IPS-18c (cell line): ENCODE data around the gene CACNA2D4.

Experiments used
- H3K4me3 ChIP-seq: 2 replicates; pipeline ENCODE4 v1.7.0; 2013; ENCODE audit warnings: low read depth, mild to moderate bottlenecking, low read length, moderate library complexity; ENCODE audit not compliant: insufficient read depth
- H3K9me3 ChIP-seq: one replicate; pipeline ENCODE4 v1.6.1; 2013; ENCODE audit warnings: mild to moderate bottlenecking, low read length, moderate library complexity; ENCODE audit not compliant: control insufficient read depth, insufficient read depth

The CACNA2D4 gene

DNA sequence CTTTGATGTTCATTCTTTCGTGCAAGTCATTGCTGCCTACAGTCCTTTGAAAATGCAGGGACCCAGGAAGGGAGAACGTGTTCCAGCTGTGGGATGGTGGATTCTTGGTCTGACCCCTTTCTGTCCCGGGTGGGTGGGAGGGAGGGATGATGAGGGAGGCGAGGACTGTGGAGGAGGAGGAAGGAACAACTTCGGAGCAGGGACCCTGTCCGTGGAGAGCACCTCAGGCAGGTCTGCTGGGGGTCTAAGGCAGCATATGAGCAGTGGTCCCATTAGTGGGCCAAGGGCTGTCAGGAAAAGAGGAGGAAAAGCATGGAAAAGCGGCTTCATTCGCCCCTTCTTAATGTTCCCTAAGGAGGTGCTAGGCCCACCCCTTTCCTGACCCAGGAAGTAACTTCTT is 36.0 kb downstream of the CACNA2D4 start:
- H3K9me3 ChIP-seq = no peaks in the 10 kb centered on the region
- H3K4me3 ChIP-seq = no peak overlapping the region

DNA sequence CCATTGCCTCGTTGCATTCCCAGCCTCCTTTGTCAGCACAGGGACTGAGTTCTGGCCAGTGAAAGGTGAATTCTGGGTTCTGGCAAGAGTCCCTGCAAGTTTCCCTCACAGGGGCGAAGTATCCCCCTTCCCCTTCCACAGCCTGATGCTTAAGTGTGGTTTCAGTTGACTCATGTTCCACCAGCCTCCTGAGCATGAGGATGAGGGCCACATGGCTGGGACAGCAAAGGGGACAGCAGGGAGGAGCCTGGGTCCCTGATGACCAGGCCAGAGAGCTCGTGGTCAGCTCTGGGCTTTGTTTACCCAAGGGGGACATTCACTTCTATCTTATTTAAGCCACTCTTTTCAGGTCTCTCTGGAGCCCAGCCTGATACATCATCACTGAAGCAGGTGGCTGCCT is 36.5 kb downstream of the CACNA2D4 start:
- H3K4me3 ChIP-seq = no peak overlapping the region

DNA sequence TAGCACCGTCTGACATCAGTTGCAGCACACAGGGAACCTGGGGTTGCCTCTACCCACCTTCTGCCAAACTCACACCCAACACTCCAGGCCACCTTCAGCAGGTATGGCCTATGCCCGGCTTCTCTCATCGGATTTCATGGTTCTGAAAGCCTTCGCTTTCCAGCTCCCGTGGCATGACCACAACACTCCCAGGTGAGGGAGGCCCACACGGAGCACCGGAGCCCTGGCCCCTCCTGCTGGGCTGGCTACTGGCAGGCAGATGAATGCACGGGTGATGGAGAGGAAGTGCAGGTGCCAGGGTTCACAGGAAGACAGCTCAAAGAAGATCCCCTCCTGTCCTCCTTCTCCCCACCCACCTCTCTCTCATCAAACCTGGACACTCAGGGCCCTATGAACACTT is 37.2 kb downstream of the CACNA2D4 start:
- no peak overlapping the region for H3K4me3 ChIP-seq
- H3K9me3 ChIP-seq = no peaks in the 10 kb centered on the region

More for the DNA sequence above, 36.5 kb downstream of the CACNA2D4 start:
- no peaks in the 10 kb centered on the region for H3K9me3 ChIP-seq

DNA sequence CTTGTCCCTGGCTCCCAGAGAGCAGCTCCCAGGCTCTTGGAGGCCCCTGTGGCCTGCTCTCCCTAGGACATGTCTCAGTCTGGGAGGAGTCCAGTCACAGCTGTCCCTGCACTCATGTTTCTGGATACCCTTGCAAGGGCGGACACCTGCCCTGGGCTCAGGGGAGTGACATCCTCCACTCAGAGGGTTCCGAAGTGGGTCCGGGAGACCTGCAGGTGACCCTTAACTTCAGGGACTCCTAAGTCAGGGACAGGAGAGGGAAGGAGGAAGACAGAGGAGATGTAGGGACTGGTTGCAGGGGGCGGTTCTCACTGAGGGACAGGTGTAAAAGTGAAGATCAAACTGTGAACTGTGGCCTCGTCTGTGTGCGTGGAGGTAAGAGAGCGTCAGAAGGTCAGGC is 37.6 kb downstream of the CACNA2D4 start:
- Histone ChIP-seq H3K9me3 (no peaks in the 10 kb centered on the region), H3K4me3 (no peak overlapping the region)

DNA sequence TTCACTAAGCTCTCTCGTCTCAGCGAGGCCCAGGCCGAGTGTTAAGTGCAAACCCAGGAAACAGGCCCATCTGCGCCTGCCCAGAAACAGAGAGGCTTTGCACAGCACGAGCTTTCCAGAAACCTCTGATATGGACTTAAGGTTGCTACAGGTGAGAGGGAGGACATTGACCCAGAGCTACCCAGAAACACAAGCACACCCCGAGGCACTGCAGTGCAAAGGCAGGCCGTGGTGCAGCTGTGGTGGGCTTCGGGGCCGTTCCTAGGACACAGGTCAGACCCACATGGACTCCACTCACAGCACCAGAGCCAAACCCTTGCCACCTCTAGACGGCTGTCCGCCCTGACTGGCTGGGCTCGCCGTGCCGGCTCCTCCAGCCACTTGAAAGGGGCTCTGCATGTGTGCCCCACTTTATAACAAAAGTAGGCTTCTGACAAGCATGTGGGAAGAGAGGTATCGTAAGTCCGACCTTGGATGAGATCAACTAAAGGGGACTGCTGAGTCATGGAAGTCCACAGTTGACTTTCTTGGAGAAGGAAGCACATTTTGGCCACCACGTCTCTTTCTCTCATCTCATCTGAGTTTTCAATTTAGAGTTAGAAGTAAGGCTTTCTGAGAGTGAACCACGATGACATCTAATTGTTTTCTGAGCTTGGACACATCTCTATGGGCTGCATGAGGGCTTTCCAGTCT is 38.2 kb downstream of the CACNA2D4 start:
- H3K9me3 ChIP-seq = no peaks in the 10 kb centered on the region
- H3K4me3 ChIP-seq = no peak overlapping the region

DNA sequence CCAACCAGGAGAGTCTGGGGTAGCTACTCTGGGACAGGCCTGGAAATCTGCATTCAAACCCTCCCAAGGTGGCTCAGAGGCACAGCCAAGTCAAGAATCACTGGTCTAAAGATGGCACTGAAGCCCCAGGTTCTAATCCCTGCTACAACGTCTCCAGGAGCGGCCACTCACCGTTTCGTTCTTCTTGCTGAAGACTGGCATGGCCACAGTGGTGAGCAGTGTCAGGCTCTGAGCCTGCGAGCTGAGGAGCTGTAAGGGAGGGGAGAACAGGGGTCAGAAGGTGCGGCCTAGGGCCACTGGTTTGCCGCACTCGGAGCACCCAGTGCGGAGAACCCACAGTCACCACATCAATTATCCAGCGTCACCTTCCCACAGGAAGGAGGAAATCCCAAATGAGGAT is 38.8 kb downstream of the CACNA2D4 start:
- no peak overlapping the region for H3K4me3 ChIP-seq
- H3K9me3 ChIP-seq = no peaks in the 10 kb centered on the region

DNA sequence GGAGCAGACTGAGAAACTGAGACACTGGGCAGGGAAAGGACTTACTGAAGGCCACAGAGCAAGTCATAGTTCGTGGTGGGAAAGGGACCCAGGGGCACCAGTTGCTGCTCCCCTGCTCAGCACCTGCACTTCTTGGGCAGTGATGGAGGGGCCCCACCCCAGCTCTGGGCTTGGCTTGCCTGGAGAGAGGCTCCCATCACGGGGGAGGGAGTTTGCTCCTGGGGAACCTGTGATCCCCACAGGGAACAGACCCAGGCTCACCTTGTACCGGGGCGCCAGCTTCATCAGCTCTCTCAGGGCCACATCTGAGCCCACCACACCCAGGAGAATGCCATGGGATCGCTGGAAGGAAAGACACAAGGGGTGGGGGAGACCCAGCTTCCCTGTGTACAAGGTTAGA is 39.8 kb downstream of the CACNA2D4 start:
- Histone ChIP-seq H3K9me3 (no peaks in the 10 kb centered on the region), H3K4me3 (no peak overlapping the region)

DNA sequence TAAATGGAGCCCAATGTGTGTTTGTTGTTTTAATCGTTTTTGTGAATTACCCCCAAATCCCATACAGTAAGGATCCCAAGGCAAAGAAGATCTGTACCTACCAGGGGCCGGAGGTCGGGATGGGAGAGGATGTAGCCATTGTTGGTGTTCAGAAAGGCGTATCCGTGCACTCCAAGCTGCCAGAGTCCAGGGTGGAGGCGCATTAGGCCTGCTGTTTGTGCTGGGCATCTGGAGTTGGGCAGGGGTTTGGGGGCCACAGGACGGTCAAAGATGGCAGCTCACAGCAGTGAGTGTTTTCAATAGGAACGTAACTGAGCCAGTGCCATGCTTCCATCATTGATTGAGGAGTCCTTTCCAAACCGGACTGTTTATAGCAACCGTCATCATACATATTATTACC is 40.2 kb downstream of the CACNA2D4 start:
- no peaks in the 10 kb centered on the region for H3K9me3 ChIP-seq
- no peak overlapping the region for H3K4me3 ChIP-seq

DNA sequence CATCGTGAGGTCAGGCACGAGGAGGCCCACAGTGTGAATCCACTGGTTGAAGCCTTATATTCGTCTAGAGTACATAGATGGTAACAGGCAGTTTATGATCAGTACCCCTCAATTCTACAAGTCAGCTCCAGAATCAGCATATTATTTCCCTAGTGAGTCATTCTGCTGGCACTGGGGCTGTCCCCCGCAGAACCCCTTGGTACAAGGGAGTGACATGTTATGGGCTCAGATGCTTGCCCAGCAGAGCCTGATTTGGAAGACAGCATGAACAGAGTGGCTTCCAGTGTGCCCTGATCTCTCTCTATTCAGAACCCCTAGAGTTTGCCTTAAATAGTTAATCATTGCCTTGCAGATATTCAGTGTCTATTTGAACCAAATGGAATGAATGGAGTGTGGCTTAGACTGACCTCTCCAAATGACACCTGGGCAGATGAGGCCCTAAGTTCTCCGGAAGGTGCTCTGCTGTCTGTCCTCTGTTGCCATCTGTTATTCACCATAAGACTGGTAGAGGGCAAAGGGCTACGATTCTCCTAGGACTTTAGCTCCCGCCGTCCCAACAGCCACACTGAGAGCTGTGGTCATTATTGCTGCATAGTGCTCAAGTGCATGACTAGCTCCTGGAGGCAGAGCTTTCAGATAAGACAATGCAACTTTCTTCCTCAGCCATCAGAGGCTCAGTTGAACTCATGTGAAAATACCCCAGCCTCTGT is 41.1 kb downstream of the CACNA2D4 start:
- Histone ChIP-seq H3K4me3 (no peak overlapping the region), H3K9me3 (no peaks in the 10 kb centered on the region)

DNA sequence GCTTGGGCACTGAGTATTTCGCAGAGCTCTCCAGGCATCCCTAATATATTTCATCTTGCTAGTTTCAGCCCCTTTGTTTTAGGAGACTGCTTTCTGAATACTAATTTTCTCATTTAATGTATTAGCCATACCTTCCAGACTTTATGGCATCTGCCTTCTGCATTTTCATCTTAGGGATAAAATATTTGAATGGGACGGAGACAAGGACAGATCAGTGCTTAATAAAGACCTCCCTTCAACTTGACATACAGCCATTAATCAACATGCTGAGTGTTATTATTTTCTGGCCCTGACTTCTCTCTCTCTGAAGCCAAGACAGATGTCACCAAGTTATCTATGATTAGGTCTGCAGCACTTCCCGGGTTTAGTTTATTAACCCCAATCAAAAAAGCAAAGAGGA is 42.4 kb downstream of the CACNA2D4 start:
- Histone ChIP-seq H3K9me3 (no peaks in the 10 kb centered on the region), H3K4me3 (no peak overlapping the region)

DNA sequence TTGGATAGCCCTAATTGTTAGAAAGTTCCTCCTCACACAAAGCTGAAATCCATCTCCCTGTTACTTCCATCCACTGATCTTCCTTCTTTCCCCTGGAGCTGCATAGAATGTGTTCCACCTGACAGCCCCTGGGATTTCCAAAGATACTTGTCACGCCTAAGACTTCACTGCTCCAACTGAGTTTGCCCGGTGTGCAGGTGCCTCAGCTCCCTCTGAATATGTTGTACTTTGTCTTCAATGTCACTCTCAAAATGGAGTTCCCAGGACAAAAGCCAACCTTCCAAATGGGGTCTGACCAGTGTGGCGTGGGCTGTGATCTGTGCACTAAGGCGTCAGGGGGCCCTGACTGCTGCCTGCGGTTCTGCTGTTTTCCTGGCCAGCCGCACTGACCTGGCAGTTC is 42.8 kb downstream of the CACNA2D4 start:
- H3K9me3 ChIP-seq = no peaks in the 10 kb centered on the region
- no peak overlapping the region for H3K4me3 ChIP-seq

DNA sequence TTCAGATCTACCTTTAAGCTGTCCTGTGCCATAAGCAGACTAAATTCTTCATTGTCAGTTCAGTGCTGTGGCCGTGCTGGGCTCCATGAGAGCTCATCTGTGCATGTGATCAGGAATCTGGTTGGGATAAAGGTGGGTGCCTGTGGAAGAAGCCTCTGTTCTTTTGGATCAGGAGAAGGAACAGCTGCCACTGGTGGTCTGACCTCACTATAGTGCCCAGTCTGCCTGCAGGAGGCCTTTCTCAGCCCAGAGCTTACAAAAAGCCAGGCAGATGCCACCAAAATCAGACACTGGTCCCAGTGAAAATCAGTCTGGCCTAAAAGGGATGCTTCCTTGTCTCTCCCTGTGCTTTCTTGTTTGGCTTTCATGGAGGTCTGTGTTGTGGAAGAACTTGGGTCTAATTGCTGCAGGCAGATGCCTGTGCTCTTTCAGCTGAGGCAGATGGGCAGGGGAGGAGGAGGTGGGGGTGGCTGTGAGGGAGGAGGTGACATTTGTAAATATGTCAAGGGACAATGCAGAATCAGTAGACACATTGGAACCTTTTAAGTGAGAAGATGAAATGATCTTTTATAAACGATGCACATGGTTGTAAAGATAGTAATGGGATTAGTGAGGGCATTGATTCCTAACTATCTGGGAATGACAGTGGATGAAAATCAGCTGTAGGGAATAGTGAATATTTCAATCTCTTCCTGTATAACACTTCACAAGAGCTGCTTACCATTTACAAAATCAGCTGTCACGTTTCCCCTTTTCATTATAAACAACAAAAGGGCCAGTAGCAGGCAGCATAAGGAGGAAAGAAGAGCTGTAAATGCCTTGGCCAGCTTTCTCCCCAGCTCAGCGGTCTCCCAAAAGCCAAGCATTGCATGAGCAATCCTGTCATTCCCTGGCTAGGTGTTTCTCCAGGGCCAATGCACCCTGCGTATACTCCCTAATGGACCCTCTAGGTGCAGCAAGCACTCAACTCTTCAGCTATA is 44.6 kb downstream of the CACNA2D4 start:
- Histone ChIP-seq H3K9me3 (no peaks in the 10 kb centered on the region), H3K4me3 (no peak overlapping the region)

DNA sequence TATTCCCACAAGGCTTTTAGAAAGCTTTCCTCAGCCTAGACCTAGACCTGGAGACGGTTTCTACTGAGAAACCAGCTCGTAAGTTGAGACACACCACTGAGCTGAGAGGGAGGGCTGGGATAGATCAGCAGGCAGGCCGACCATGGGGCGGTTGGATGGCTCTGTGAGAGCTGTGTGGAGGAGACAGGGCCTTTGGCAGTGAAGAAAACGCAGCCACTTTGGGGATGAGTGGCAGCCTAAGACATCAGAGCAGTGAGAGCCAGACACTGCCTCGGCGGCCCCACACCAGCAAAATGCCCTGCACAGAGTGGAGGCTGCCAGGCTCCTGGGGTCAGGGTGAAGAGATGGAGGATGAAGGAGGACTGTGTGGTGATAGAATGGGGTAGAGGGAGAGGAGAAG is 46.0 kb downstream of the CACNA2D4 start:
- H3K4me3 ChIP-seq = no peak overlapping the region
- no peaks in the 10 kb centered on the region for H3K9me3 ChIP-seq

DNA sequence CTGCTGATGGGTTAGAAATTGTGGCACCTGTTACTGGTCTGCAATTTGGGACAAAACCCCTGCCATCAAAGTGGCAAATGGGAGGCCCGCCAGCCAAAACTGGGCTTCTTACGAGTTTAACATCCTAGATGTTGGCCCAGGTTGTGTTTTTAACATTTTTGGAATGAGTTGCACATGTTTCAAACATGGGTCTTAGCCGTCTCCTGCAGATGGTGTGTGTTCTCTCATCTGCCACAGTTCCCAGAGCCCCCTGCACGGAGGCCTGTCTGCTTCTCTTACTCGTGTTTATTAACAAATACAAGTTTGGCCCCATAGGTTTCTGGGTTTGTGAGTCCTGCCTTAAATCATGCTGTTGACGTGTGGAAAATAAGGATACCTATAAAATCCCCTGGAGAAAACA is 46.5 kb downstream of the CACNA2D4 start:
- no peaks in the 10 kb centered on the region for H3K9me3 ChIP-seq
- H3K4me3 ChIP-seq = no peak overlapping the region

DNA sequence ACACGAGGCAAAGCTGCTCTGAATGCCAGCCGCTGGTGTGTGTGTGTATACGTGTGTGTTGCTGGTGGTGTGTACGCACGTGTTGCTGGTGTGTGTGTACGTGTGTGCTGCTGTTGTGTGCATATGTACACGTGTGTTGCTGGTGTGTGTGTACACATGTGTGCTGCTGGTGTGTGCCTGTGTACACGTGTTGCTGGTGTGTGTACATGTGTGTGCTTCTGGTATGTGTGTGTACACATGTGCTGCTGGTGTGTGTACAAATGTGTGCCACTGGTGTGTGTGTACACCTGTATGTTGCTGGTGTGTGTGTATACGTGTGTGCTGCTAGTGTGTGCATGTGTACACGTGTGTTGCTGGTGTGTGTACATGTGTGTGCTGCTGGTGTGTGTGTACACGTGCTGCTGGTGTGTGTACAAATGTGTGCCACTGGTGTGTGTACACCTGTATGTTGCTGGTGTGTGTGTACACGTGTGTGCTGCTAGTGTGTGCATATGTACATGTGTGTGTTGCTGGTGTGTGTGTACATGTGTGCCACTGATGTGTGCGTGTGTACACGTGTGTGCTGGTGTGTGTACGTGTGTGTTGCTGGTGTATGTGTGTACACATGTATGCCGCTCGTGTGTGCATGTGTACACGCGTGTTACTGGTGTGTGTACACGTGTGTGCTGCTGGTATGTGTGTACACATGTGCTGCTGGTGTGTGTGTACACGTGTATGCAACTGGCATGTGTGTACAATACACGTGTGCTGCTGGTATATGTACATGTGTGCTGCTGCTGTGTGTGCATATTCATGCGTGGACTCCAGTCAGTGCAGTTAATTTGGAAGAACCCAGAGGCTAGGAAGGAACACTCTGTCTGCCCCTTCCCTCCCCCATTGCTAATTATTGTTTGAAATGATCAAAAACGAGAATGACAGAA is 47.2 kb downstream of the CACNA2D4 start:
- no peak overlapping the region for H3K4me3 ChIP-seq
- no peaks in the 10 kb centered on the region for H3K9me3 ChIP-seq

DNA sequence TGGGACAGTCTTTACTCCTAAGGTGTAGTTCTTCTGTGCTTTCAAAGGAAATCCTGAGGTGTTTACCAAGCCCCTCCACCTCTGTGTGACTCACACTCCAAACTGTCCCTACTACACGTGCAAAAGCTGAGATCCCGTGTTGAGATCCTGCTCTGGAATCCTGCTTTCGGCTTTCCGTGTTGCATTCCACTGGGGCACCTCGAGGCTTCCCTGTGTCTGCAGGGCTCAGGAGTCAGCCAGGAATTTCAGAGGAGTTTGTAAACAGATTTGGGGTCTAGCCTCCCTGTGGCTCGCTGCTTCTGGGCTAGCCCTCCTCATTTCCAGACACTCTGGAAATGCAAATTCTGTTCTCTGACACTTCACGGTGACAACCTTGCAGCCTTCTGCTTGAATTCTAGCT is 48.4 kb downstream of the CACNA2D4 start:
- Histone ChIP-seq H3K9me3 (no peaks in the 10 kb centered on the region), H3K4me3 (no peak overlapping the region)

DNA sequence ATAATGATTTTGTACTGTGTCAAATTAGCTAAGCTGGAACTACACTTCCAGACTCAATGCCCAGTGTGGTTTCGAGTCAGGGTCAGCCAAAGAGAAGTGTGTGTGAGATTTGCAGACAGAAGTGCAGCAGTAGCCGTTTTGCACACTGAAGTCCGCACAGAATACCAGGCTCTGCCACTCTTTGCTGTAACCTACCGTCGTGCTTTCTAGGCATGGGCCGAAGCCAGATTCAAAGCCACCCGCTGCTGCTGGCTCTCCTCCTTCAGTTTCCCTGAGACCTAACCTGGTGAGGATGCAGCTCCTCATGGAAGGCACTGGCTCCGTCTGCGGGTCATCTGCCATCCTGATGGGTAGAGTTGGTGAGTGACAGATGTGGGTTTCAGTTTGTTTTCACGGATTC is 49.3 kb downstream of the CACNA2D4 start:
- Histone ChIP-seq H3K9me3 (no peaks in the 10 kb centered on the region), H3K4me3 (no peak overlapping the region)
